ENCODE results near the gene IBA57.
A peak's percentile ranks its signal among the peaks of the same experiment; 100 is the strongest.
"Not testable (repeated sequence)": the region's sequence is repeated elsewhere in the genome, so short reads cannot be mapped to it uniquely, and the experiment has no call there.

The IBA57 gene

GRCh38 chr1:228185641-228185965, 20.0 kb downstream of the IBA57 start:
- Histone ChIP-seq H2BK5ac (ENCODE audit: low read depth, low read length, poor library complexity) (no peak overlapping the region), H2BK120ac (ENCODE audit: insufficient read depth, low read length, poor library complexity) (no peak overlapping the region), H3K79me1 (ENCODE audit: low read length) (no peaks in the 10 kb centered on the region), H3K36me3 (ENCODE audit: control insufficient read depth in 1 of 2, insufficient read depth in 2 of 2, low read length in 2 of 2) (no peaks in the 10 kb centered on the region), H2AFZ (ENCODE audit: insufficient read depth, low read length, poor library complexity) (no peak overlapping the region), H3K27ac (ENCODE audit: low read depth, low read length) (no peak overlapping the region), H3K4ac (ENCODE audit: low read depth, low read length) (no peak overlapping the region), H3K79me2 (ENCODE audit: control insufficient read depth, insufficient read depth, low read length, poor library complexity) (no peaks in the 10 kb centered on the region), H3K23ac (ENCODE audit: low read length) (no peak overlapping the region), H3K9me3 (ENCODE audit: insufficient read depth, low read depth, low read length) (no peaks in the 10 kb centered on the region), H4K8ac (ENCODE audit: low read depth, low read length) (no peak overlapping the region), H4K91ac (ENCODE audit: low read depth, low read length) (no peak overlapping the region), H3K14ac (ENCODE audit: low read length) (no peak overlapping the region), H3K27me3 (ENCODE audit: insufficient read depth, low read length) (no peaks in the 10 kb centered on the region), H2BK12ac (ENCODE audit: low read length) (no peak overlapping the region), H3K4me2 (ENCODE audit: low read length) (no peak overlapping the region), H4K12ac (ENCODE audit: low read depth, low read length) (no peak overlapping the region), H2AK5ac (ENCODE audit: low read length) (no peak overlapping the region), H3K18ac (ENCODE audit: low read length) (no peak overlapping the region), H3K4me3 (ENCODE audit: low read depth, low read length) (no peak overlapping the region), H3K4me1 (ENCODE audit: control insufficient read depth in 1 of 2, insufficient read depth in 2 of 2, low read length in 2 of 2) (no peaks in the 10 kb centered on the region), H3K9ac (ENCODE audit: low read length) (no peak overlapping the region)
- WGBS (ENCODE audit: extremely low coverage, insufficient coverage, insufficient read length), result no CpG with 5 or more reads among the region's 11 CpGs
- peak in 1 of 2 donors; percentile 14 for DNase-seq

GRCh38 chr1:228188249-228188648, 22.6 kb downstream of the IBA57 start:
- H3K9me3 ChIP-seq (ENCODE audit: insufficient read depth, low read depth, low read length); H3K23ac ChIP-seq (ENCODE audit: low read length); H2BK120ac ChIP-seq (ENCODE audit: insufficient read depth, low read length, poor library complexity); H3K4me1 ChIP-seq (ENCODE audit: control insufficient read depth in 1 of 2, insufficient read depth in 2 of 2, low read length in 2 of 2); H3K36me3 ChIP-seq (ENCODE audit: control insufficient read depth in 1 of 2, insufficient read depth in 2 of 2, low read length in 2 of 2); H2BK12ac ChIP-seq (ENCODE audit: low read length); H3K4ac ChIP-seq (ENCODE audit: low read depth, low read length); H3K9ac ChIP-seq (ENCODE audit: low read length); H2AK5ac ChIP-seq (ENCODE audit: low read length); H3K4me3 ChIP-seq (ENCODE audit: low read depth, low read length); H3K27ac ChIP-seq (ENCODE audit: low read depth, low read length); H3K79me1 ChIP-seq (ENCODE audit: low read length); H3K14ac ChIP-seq (ENCODE audit: low read length); H2AFZ ChIP-seq (ENCODE audit: insufficient read depth, low read length, poor library complexity); H4K8ac ChIP-seq (ENCODE audit: low read depth, low read length); H2BK5ac ChIP-seq (ENCODE audit: low read depth, low read length, poor library complexity); DNase-seq; H3K27me3 ChIP-seq (ENCODE audit: insufficient read depth, low read length); H4K91ac ChIP-seq (ENCODE audit: low read depth, low read length); H4K12ac ChIP-seq (ENCODE audit: low read depth, low read length); H3K4me2 ChIP-seq (ENCODE audit: low read length); H3K18ac ChIP-seq (ENCODE audit: low read length); H3K79me2 ChIP-seq (ENCODE audit: control insufficient read depth, insufficient read depth, low read length, poor library complexity): not testable (repeated sequence)
- no CpG with 5 or more reads among the region's 2 CpGs for WGBS (ENCODE audit: extremely low coverage, insufficient coverage, insufficient read length)

- Histone ChIP-seq H3K9ac (ENCODE audit: low read length) (no peak overlapping the region), H3K4me3 (ENCODE audit: low read depth, low read length) (no peak overlapping the region), H3K36me3 (ENCODE audit: control insufficient read depth in 1 of 2, insufficient read depth in 2 of 2, low read length in 2 of 2) (no peaks in the 10 kb centered on the region), H3K9me3 (ENCODE audit: insufficient read depth, low read depth, low read length) (no peaks in the 10 kb centered on the region), H3K14ac (ENCODE audit: low read length) (no peak overlapping the region), H2AFZ (ENCODE audit: insufficient read depth, low read length, poor library complexity) (no peak overlapping the region), H4K12ac (ENCODE audit: low read depth, low read length) (no peak overlapping the region), H4K8ac (ENCODE audit: low read depth, low read length) (no peak overlapping the region), H2BK12ac (ENCODE audit: low read length) (no peak overlapping the region), H3K18ac (ENCODE audit: low read length) (no peak overlapping the region), H3K79me2 (ENCODE audit: control insufficient read depth, insufficient read depth, low read length, poor library complexity) (no peaks in the 10 kb centered on the region), H2AK5ac (ENCODE audit: low read length) (no peak overlapping the region), H2BK5ac (ENCODE audit: low read depth, low read length, poor library complexity) (no peak overlapping the region), H4K91ac (ENCODE audit: low read depth, low read length) (no peak overlapping the region), H3K79me1 (ENCODE audit: low read length) (no peaks in the 10 kb centered on the region), H3K4me2 (ENCODE audit: low read length) (no peak overlapping the region), H3K4me1 (ENCODE audit: control insufficient read depth in 1 of 2, insufficient read depth in 2 of 2, low read length in 2 of 2) (no peaks in the 10 kb centered on the region), H3K27ac (ENCODE audit: low read depth, low read length) (no peak overlapping the region), H2BK120ac (ENCODE audit: insufficient read depth, low read length, poor library complexity) (no peak overlapping the region), H3K23ac (ENCODE audit: low read length) (no peak overlapping the region), H3K4ac (ENCODE audit: low read depth, low read length) (no peak overlapping the region), H3K27me3 (ENCODE audit: insufficient read depth, low read length) (no peaks in the 10 kb centered on the region)
- no peak for DNase-seq
- no CpG with 5 or more reads among the region's 14 CpGs for WGBS (ENCODE audit: extremely low coverage, insufficient coverage, insufficient read length)
These were observed 24.6 kb downstream of the IBA57 start for GRCh38 chr1:228190182-228190581.

- WGBS (ENCODE audit: extremely low coverage, insufficient coverage, insufficient read length), result no CpG with 5 or more reads among the region's 5 CpGs
- Histone ChIP-seq H3K18ac (ENCODE audit: low read length) (no peak overlapping the region), H4K12ac (ENCODE audit: low read depth, low read length) (no peak overlapping the region), H2AK5ac (ENCODE audit: low read length) (no peak overlapping the region), H2BK12ac (ENCODE audit: low read length) (no peak overlapping the region), H3K27me3 (ENCODE audit: insufficient read depth, low read length) (no peaks in the 10 kb centered on the region), H3K79me1 (ENCODE audit: low read length) (no peaks in the 10 kb centered on the region), H2AFZ (ENCODE audit: insufficient read depth, low read length, poor library complexity) (no peak overlapping the region), H3K4me1 (ENCODE audit: control insufficient read depth in 1 of 2, insufficient read depth in 2 of 2, low read length in 2 of 2) (no peaks in the 10 kb centered on the region), H4K91ac (ENCODE audit: low read depth, low read length) (no peak overlapping the region), H3K14ac (ENCODE audit: low read length) (no peak overlapping the region), H3K4me3 (ENCODE audit: low read depth, low read length) (no peak overlapping the region), H3K79me2 (ENCODE audit: control insufficient read depth, insufficient read depth, low read length, poor library complexity) (no peaks in the 10 kb centered on the region), H3K27ac (ENCODE audit: low read depth, low read length) (no peak overlapping the region), H3K23ac (ENCODE audit: low read length) (no peak overlapping the region), H4K8ac (ENCODE audit: low read depth, low read length) (no peak overlapping the region), H3K4ac (ENCODE audit: low read depth, low read length) (no peak overlapping the region), H2BK120ac (ENCODE audit: insufficient read depth, low read length, poor library complexity) (no peak overlapping the region), H3K9ac (ENCODE audit: low read length) (no peak overlapping the region), H3K4me2 (ENCODE audit: low read length) (no peak overlapping the region), H3K36me3 (ENCODE audit: control insufficient read depth in 1 of 2, insufficient read depth in 2 of 2, low read length in 2 of 2) (no peaks in the 10 kb centered on the region), H2BK5ac (ENCODE audit: low read depth, low read length, poor library complexity) (no peak overlapping the region), H3K9me3 (ENCODE audit: insufficient read depth, low read depth, low read length) (no peaks in the 10 kb centered on the region)
- DNase-seq, result peak in 1 of 2 donors; percentile 52
These were observed 25.2 kb downstream of the IBA57 start for GRCh38 chr1:228190778-228191177.
